Gastroesophageal sphincter (tissue), 4 donors: ENCODE measurements around the gene STRIP2. TPM values are rescaled to one million over a fixed set of nuclear protein-coding genes. Genes with fewer than 3 reads are reported as not detected.
A peak's percentile ranks its signal among the peaks of the same experiment; 100 is the strongest.

Source experiments
- ATAC-seq: fragments of 150-250 bp; one replicate; pipeline ENCODE4 v1.9.1; 2016; ENCODE audit warnings: mild to moderate bottlenecking, moderate library complexity
- H3K27ac ChIP-seq, 4 donors: fragments of 200-600 bp; sonication (generic) in 3 of 4; 1 replicate in 3 of 4; 2 replicates in 1 of 4; pipeline ENCODE4 v1.5.1; 2016 to 2019
- H3K27me3 ChIP-seq: fragments of 200-600 bp; sonication (generic); one replicate; pipeline ENCODE4 v1.5.1; 2019
- H3K36me3 ChIP-seq, 2 donors: fragments of 200-600 bp; sonication (generic); one replicate each; pipeline ENCODE4 v1.5.1; 2019; ENCODE audit warnings: control low read depth in 1 of 2
- H3K4me1 ChIP-seq, 3 donors: fragments of 200-600 bp; sonication (generic); 1 replicate in 2 of 3; 2 replicates in 1 of 3; pipeline ENCODE4 v1.5.1; 2016 to 2019; ENCODE audit warnings: control low read depth in 2 of 3
- H3K4me3 ChIP-seq, 2 donors: fragments of 200-600 bp; sonication (generic); one replicate each; pipeline ENCODE4 v1.5.1; 2019; ENCODE audit warnings: mild to moderate bottlenecking in 1 of 2, moderate library complexity in 1 of 2
- H3K9me3 ChIP-seq, 3 donors: fragments of 200-600 bp; sonication (generic); one replicate each; pipeline ENCODE4 v1.5.1; 2017 to 2019; ENCODE audit warnings: control low read depth in 2 of 3
- CTCF ChIP-seq, 4 experiments: fragments of 200-600 bp in 2 of 4; fragments of 450-650 bp in 2 of 4; sonication (generic) in 1 of 4; IDR thresholded peaks; one replicate each; pipeline ENCODE4 v1.5.1; 2017 to 2019; ENCODE audit warnings: antibody characterized with exemption in 4 of 4, mild to moderate bottlenecking in 2 of 4, moderate library complexity in 2 of 4
- EP300 ChIP-seq: sonication (generic); formaldehyde crosslinking; IDR thresholded peaks from one replicate; pipeline ENCODE4 v1.6.1; 2017; ENCODE audit warnings: antibody characterized with exemption, mild to moderate bottlenecking
- POLR2A ChIP-seq, 2 donors: fragments of 450-650 bp; IDR thresholded peaks; one replicate each; pipeline ENCODE4 v1.6.1; 2017; ENCODE audit warnings: antibody characterized with exemption in 2 of 2, mild to moderate bottlenecking in 2 of 2, moderate library complexity in 1 of 2
- POLR2AphosphoS5 ChIP-seq: sonication (generic); formaldehyde crosslinking; IDR thresholded peaks from one replicate; pipeline ENCODE4 v1.6.1; 2017; ENCODE audit warnings: antibody characterized with exemption
- WGBS, 2 donors: methylation state at CpG; one replicate each; pipeline ENCODE4 v1.1.5; 2018; ENCODE audit warnings: low coverage in 1 of 2; 5-methylcytosine and 5-hydroxymethylcytosine counted together
- total RNA-seq, 4 donors: library from RNA; depleted of rRNA; stranded (reverse); fragments of >200 nt; gene quantifications; one replicate each; pipeline ENCODE4 v1.1.0, GENCODE V29; 2016

STRIP2 gene
- total RNA-seq, 4 donors from 2014 or later: 1.2 to 2.6 (median 1.9) TPM

GRCh38 chr7:129431911-129432643 is 2.2 kb upstream of the STRIP2 start:
- Histone ChIP-seq H3K4me3 (no peak overlapping the region), H3K27ac (no peak overlapping the region), H3K9me3 (no peaks in the 10 kb centered on the region), H3K36me3 (peaks cover 0 to 22% of the 10 kb centered on the region in 2 donors), H3K4me1 (peaks cover 0 to 17% (median 6%) of the 10 kb centered on the region in 3 donors), H3K27me3 (no peaks in the 10 kb centered on the region)
- no peak for ATAC-seq
- TF ChIP-seq EP300: no peak
- no peak for TF ChIP-seq POLR2AphosphoS5
- no peak for TF ChIP-seq POLR2A (IDR thresholded peaks at IDR 0.05)
- TF ChIP-seq CTCF (IDR thresholded peaks at IDR 0.05): no peak
- 80 to 82% methylated on average over 6 of the region's 8 CpGs for WGBS, 2 donors

- H3K27ac ChIP-seq: peak overlapping the region; percentile 37 to 84 (median 74)
- no peaks in the 10 kb centered on the region for H3K36me3 ChIP-seq
- H3K27me3 ChIP-seq: no peaks in the 10 kb centered on the region
- WGBS, 2 donors: 0% methylated on average over 1 to 2 of the region's 44 CpGs
- no peak for TF ChIP-seq POLR2A (IDR thresholded peaks at IDR 0.05)
- no peak for TF ChIP-seq CTCF (IDR thresholded peaks at IDR 0.05)
- TF ChIP-seq POLR2AphosphoS5: no peak
- TF ChIP-seq EP300: no peak
- no peaks in the 10 kb centered on the region for H3K9me3 ChIP-seq
- peaks cover 0 to 17% (median 6%) of the 10 kb centered on the region in 3 donors for H3K4me1 ChIP-seq
- H3K4me3 ChIP-seq: peak overlapping the region; percentile 62 to 77
- ATAC-seq: no peak
Measured at GRCh38 chr7:129434675-129435318, 565 bp downstream of the STRIP2 start.

- H3K4me1 ChIP-seq: peaks cover 0 to 17% (median 6%) of the 10 kb centered on the region in 3 donors
- no peak for ATAC-seq
- no peaks in the 10 kb centered on the region for H3K27me3 ChIP-seq
- H3K4me3 ChIP-seq: no peak overlapping the region
- TF ChIP-seq POLR2A (IDR thresholded peaks at IDR 0.05) (no peak), POLR2AphosphoS5 (no peak), EP300 (no peak), CTCF (IDR thresholded peaks at IDR 0.05) (no peak)
- no peaks in the 10 kb centered on the region for H3K36me3 ChIP-seq
- WGBS, 2 donors: 75 to 100% methylated on average over 2 of the region's 2 CpGs
- no peak overlapping the region for H3K27ac ChIP-seq
- no peaks in the 10 kb centered on the region for H3K9me3 ChIP-seq
Measured at GRCh38 chr7:129435414-129435829, 1.2 kb downstream of the STRIP2 start.

GRCh38 chr7:129436335-129436923 is 2.2 kb downstream of the STRIP2 start:
- no peak for TF ChIP-seq POLR2A (IDR thresholded peaks at IDR 0.05)
- TF ChIP-seq POLR2AphosphoS5: no peak
- no peak for TF ChIP-seq CTCF (IDR thresholded peaks at IDR 0.05)
- ATAC-seq: no peak
- 84 to 96% methylated on average over 5 of the region's 5 CpGs for WGBS, 2 donors
- H3K27me3 ChIP-seq: no peaks in the 10 kb centered on the region
- no peak overlapping the region for H3K27ac ChIP-seq
- peaks cover 0 to 17% (median 6%) of the 10 kb centered on the region in 3 donors for H3K4me1 ChIP-seq
- no peak overlapping the region for H3K4me3 ChIP-seq
- H3K9me3 ChIP-seq: no peaks in the 10 kb centered on the region
- H3K36me3 ChIP-seq: no peaks in the 10 kb centered on the region
